HG03442 (cell line): Measurements from ENCODE around the gene PRKCA.
"Not testable (repeated sequence)": the region's sequence is repeated elsewhere in the genome, so short reads cannot be mapped to it uniquely, and the experiment has no call there.

Source experiments
- ATAC-seq: cut with Tn5 transposase; IDR thresholded peaks from one replicate; pipeline ENCODE4 v1.9.1; 2021; ENCODE audit warnings: mild to moderate bottlenecking, moderate library complexity; ENCODE audit not compliant: unreplicated experiment

Gene PRKCA

GRCh38 chr17:66350576-66350975 is 48.2 kb downstream of the PRKCA start:
- ATAC-seq, result not testable (repeated sequence)

GRCh38 chr17:66351033-66351432 is 48.6 kb downstream of the PRKCA start:
- no peak for ATAC-seq

DNA sequence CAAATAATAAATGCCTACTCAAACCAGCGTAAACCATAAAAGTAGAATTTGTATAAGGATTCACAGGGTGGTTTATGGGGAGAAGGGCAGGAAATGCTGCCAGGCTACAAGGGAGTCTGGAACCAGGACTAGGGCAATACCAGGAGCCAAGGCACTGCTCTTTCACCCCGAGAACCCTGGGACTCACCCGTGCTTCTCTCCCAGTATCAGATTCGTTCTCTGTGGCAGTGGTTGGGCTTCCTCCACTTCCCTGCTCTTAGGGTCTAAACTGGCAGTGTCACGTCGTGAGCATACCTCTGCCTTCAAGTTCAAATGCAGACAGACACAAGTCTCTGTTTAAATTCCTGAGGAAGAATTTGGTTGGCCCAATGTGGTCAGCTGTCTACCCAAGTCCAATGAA is 49.3 kb downstream of the PRKCA start:
- no peak for ATAC-seq

DNA sequence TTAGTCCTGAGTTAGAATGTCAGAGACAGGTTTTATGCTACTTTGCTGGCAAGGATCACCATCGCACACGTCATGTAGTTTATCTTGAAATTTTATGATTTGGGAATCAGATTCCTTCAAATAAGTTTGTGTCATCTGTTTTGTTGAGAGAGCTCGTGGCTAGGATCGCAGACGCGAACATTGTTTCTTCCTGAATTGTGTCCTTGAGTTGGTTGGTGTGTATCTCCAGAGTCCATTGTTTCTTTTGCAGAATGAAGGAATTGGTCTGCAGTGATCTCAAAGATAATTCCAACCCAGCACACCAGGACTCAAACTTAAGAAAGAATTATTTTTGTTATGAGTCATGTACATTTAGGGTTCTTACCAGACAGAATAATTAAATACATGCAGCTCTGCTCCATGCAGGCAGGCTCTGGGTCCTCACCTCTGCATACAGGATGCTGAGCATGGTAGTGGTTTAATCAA is 51.6 kb downstream of the PRKCA start:
- no peak for ATAC-seq

GRCh38 chr17:66354472-66354871 is 52.1 kb downstream of the PRKCA start:
- ATAC-seq, result no peak

- ATAC-seq, result no peak
These were observed 52.6 kb downstream of the PRKCA start for GRCh38 chr17:66354981-66355380.

GRCh38 chr17:66355510-66355909 is 53.1 kb downstream of the PRKCA start:
- ATAC-seq, result no peak

DNA sequence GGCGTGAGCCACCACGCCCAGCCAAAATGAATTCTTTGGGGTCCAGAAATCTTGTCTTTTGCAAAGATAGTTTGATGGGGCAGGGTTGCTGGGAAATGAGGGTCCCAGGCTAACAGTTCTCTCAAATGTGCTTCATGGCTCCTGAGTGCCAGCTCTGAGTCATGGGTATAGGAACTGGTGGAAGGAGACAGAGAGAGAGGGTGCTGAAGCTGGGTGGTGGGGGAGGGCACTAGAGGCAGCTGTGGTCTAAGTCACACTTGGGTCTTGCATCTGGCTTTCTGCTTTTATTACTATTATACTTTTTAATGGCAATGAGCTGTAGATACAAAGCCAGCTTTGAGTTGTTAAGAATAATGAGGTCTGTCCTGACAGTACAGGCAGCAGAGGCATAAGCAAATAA is 54.6 kb downstream of the PRKCA start:
- ATAC-seq, result no peak

GRCh38 chr17:66359351-66359750 is 56.9 kb downstream of the PRKCA start:
- ATAC-seq, result no peak

DNA sequence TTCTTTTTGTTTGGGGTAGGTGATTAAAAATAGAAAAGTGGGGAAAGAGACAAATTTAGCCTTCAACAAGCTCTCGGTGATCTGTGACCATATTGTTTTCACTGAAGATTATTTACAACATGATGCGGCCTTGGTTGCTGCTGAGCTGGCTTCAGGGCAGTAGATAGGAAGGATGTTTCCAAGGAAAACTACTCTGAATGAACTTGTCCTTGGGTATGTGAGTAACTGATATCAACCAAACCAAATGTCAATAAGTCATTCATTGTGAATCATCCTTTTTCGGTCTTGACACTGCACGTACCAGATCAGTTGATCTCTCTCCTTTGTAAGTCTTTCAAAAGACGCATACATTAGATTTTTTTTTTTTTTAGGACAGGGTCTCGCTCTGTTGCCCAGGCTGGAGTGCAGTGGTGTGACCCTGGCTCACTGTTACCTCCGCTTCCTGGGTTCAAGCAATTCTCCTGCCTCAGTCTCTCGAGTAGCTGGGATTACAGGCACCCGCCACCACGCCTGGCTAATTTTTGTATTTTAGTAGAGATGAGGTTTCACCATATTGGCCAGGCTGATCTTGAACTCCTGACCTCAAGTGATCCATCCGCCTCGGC is 58.6 kb downstream of the PRKCA start:
- ATAC-seq, result not testable (repeated sequence)

DNA sequence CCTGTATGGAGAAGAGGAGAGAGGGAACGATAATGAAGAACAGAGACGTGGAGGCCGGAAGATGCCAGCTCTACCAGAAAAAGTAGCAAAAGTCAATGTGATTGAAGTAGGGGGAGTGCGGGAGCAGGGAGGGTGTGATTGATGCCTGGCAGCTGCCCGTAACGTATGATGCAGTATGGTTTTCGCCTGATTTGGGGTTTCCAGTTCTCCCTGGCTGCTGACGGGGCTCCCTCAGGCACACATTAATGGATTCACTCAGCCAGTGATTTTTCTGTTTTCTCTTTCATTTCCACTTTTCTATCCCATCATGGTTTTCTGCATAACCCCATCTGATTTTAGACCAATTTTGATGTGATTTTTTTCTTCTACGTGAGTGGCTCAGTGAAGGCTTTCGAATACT is 62.1 kb downstream of the PRKCA start:
- ATAC-seq, result no peak

DNA sequence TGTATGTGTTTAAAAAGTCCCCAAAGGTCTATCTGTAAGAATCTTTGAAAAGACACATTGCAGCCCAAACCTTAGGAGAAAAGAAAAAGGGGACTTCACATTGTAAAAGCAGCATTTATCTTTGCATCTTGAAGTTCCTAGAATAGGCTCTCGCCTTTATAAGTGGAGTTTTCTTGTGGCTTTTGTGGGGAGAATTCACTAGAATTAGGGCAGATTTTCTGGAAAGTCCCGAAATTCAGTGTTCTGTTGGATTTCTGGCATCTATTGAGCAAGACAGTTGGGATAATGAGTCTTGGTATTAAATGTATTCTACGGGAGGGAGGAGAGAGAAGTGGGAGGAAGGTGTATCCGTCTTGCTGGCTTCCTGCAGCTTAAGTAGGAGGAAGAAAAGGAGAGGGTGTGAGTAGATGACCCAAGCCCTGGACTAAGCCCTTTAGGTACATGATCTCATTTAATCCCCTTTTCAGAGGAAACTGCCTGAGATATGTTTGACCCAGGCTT is 62.6 kb downstream of the PRKCA start:
- ATAC-seq, result no peak

DNA sequence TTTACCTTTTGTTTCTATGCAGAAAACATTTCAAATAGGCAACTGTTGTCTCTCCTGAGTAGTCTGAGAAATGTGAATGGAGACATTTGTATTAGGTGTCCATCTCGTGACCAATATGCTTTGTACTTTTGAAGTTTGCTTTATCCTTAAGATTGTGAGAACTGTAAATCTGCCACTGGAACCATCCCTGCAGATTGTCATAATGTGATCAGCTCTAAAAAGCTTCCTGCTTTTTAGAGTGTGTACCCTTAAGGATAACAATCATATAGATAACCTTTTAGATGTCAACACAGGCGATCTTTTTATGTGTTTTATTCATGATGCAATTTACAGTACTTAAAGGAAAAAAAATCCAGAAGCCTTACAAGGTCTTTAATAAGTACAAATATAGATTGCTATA is 63.5 kb downstream of the PRKCA start:
- ATAC-seq, result no peak

DNA sequence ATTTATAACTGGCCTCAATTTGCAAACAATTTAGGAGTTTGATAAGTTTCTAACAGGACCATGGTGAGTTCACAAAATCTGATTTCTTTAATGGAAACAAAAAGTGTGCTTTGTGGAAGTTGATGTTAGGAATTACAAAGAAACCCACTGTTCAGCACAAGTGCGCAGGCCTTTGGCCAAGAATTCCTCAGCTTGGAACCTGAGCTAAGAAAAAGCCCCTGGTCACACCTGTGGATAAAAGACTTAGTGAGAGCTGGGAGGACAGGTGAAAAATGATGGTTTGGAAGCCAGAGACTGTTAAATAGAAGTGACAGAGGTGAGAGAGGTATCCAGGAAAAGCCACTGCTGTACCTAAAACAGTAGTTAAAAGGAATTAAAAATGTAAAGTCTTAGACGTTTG is 64.7 kb downstream of the PRKCA start:
- ATAC-seq, result no peak

GRCh38 chr17:66369830-66370229 is 67.4 kb downstream of the PRKCA start:
- ATAC-seq, result no peak

GRCh38 chr17:66371561-66371960 is 69.1 kb downstream of the PRKCA start:
- no peak for ATAC-seq

DNA sequence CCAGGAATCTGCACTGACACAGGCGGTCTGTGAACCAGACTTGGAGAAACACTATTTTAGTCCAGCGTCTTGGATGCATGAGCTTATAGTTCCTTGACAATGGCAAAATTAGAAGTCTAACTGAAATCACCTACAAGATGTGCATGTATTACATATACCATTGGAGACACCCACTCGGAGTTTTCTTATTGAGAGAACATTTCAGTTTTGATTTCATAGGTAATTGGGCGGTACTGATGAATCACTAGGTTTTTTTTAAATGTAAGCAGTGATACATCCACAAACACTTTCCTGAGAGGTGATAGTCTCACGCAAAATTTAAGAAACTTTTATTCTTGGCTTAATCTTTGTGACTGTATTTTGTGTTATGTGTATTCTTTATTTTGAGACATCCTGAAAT is 69.8 kb downstream of the PRKCA start:
- ATAC-seq, result no peak

DNA sequence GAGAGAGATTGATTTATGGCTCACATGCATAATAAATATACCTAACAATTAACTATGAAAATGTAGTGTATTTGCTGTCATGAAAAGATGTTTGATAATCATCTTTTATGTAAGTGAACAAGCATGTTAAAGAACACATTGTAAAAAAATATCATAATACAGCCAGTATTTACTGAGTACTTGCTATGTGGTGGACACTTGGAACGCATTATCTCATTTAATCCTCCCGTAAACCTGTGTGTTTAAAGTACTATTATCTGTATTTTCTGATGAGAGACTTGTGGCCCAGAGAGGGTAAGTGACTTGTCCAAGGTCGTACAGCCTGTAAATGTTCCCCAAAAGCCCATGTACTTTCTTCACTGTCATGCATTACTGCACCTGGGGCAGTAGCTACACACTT is 70.7 kb downstream of the PRKCA start:
- ATAC-seq, result no peak

- ATAC-seq, result no peak
These were observed 71.8 kb downstream of the PRKCA start for GRCh38 chr17:66373944-66374817.

GRCh38 chr17:66375121-66375520 is 72.7 kb downstream of the PRKCA start:
- ATAC-seq, result no peak

GRCh38 chr17:66378296-66378695 is 75.9 kb downstream of the PRKCA start:
- ATAC-seq, result no peak

- no peak for ATAC-seq
These were observed 77.1 kb downstream of the PRKCA start for GRCh38 chr17:66379544-66379943.
